Measurements from ENCODE around the gene FAM151A.

The FAM151A gene

GRCh38 chr1:54604051-54604450, 19.3 kb downstream of the FAM151A start:
- no peak for DNase-seq (ENCODE audit: low read depth in 3 of 3)

GRCh38 chr1:54603241-54603640, 20.1 kb downstream of the FAM151A start:
- DNase-seq (ENCODE audit: low read depth in 3 of 3): no peak

DNA sequence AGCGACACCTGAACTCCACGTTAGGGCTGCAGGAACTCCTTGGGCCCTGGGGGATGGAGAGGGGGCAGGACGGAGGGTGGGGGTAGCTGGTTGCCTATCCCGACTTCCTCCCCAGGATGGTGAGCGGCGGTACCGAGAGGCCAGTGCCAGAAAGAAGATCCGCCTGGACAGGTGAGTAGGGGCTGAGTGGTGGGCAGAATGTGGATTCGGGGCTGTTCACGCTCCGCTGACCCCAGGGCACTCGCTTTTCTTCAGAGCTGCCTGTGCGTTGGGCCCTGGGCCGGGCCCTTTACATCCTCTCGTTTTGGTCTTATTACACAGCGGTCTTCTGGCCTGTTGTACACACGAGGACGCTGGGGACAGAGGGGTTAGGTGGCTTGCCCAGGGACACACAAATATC, 20.8 kb downstream of the FAM151A start:
- no peak for DNase-seq (ENCODE audit: low read depth in 3 of 3)

DNA sequence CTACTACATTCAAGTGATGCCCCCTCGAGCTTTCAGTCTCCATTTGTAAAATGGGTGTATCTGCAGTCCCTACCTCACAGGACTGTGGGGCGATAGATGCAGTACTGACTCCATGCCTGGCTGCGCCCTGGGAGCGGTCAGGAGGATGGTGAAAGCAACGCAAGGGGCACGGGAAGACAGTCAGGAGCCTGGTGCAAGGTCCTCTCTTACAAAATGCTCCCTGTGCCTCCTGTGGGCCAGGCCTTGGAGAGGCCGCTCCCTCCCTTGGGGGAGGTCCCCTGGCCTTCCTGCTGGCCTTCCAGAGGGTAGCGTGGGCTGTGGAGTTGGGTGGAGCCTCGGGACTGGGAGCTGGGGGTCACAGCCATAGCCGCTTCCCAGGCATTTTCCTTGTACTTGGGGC, 21.6 kb downstream of the FAM151A start:
- no peak for DNase-seq (ENCODE audit: low read depth in 3 of 3)

DNA sequence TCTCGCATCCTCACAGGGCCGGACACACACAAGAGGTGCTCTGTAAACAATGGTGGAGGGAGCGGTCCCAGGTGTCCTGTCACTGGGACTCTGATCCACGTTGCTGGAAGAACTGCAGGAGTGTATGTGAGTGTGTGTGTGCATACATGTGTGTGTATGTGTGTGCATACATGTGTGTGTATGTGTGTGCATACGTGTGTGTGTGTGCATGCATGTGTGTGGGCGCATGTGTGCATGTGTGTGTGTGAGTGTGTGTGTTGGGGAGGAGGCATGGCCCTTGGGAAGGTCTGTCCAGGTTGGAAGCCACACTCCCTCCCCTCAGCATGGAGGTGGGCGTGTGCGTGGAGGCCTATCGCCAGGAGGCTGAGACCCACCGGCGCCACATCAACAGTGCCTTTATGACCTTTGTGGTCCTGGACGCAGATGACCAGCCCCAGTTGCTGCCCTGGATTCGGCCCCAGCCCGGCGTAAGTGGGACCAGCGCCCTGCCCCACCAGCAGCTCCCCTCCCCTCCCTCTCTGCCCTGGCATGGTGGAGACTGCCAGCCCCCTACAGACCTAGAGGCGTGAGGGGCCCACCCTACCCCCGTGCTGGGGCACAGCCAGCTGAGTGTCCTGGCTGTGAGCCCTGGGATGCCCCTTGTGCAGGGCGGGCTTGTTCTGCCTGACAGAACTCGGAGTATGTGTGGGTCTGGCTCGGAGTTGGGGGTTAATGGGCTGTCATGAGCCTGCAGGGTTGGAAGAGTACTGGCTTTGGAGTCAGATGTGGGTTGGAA, 22.2 kb downstream of the FAM151A start:
- DNase-seq (ENCODE audit: low read depth in 3 of 3): no peak

- no peak for DNase-seq (ENCODE audit: low read depth in 3 of 3)
Observed at GRCh38 chr1:54599211-54599823, 24.0 kb downstream of the FAM151A start.

- DNase-seq (ENCODE audit: low read depth in 3 of 3): no peak
Observed at GRCh38 chr1:54597455-54598030, 25.8 kb downstream of the FAM151A start.

- no peak for DNase-seq (ENCODE audit: low read depth in 3 of 3)
Observed at GRCh38 chr1:54596756-54597155, 26.6 kb downstream of the FAM151A start.

- no peak for DNase-seq (ENCODE audit: low read depth in 3 of 3)
Observed at GRCh38 chr1:54595956-54596498, 27.3 kb downstream of the FAM151A start.

- DNase-seq (ENCODE audit: low read depth in 3 of 3): no peak
Observed at GRCh38 chr1:54594463-54594862, 28.9 kb downstream of the FAM151A start.

DNA sequence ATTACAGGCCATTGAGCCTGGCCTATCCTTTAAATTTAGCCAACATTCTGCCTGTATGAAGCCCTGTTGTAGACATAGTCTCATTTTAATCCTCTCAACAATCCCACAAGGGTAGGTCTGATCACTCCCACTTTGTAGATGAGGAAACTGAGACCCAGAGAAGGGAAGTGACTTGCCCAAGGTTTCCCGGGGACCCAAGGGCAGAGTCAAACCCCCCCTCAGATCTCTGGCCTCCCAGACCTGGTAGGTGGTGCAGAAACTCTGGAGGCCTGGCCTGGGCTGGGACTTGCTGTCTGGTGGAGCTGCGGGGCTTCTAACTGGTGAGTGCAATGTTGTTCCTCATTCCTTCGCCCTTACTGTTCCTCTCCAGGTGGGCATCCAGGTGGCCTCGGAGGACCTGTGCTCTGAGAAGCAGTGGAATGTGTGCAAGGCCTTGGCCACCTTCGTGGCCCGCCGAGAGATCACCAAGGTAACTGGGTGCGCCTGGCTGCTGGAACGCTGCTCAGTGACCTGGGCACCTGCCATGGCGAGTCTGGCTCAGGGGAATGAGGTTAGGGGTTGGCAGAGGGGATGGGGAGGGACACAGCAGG, 29.7 kb downstream of the FAM151A start:
- DNase-seq (ENCODE audit: low read depth in 3 of 3): no peak

- no peak for DNase-seq (ENCODE audit: low read depth in 3 of 3)
Observed at GRCh38 chr1:54591127-54591756, 32.1 kb downstream of the FAM151A start.

DNA sequence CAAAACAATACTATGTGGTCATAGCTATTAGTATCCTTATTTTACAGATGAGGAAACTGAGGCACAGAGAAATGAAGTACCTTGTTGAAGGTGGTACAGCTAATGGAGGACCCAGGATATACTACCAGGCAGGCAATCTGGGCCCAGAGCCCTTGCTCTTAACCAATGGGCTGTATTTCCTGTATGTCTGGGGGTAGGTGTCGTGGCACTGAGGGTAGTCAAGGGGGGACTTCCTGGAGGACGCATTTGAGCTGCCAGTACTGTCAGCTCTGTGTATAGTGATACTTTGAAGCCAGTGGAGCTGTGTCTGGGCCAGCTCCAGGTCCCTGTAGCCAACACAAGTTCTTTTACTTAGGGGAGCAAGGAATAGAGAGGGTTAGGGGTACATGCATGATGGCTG, 34.9 kb downstream of the FAM151A start:
- DNase-seq (ENCODE audit: low read depth in 3 of 3): no peak

DNA sequence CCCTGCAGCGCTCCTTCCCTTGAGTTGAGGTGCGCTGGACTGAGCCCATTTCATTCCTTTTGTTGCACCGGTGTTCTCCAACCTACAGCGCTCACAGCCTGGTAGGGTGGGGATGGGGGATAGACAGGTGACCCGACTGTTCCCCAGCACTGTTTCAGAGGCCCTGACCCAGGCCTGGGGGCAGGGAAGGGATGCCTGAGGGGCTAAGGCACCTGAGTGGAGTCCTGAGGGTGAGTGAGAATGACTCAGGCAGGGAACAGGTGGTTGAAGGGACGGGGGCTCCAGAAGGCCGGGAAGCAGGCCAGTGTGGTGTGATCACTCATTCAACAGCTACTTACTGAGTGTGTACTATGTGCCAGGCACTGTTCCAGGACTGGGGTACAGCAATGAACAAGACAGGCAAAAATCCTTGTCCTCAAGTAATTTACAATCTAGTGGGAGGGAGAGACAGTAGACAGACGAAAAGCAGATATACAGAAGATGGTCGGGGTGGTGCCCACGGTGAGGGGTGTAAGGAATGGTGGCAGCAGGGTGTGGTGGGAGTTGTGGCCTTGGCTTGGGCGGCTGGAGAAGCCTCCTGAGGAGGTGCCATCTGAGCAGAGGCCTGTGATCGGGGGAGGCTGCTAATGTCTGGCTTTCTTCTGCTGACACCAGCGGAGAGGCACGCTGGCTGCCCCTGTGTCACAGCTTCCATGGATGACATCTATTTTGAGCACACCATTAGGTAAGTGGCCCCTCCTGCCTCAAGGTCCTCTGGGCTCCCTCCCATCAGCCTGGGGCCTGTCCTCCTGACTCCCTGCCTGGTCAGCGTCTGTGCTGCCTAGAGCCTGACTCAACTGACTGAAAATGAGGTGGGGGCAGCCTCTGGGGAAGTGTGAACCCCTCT, 37.9 kb downstream of the FAM151A start:
- no peak for DNase-seq (ENCODE audit: low read depth in 3 of 3)

- no peak for DNase-seq (ENCODE audit: low read depth in 3 of 3)
Observed at GRCh38 chr1:54584575-54584974, 38.8 kb downstream of the FAM151A start.

- DNase-seq (ENCODE audit: low read depth in 3 of 3): no peak
Observed at GRCh38 chr1:54583871-54584270, 39.5 kb downstream of the FAM151A start.

DNA sequence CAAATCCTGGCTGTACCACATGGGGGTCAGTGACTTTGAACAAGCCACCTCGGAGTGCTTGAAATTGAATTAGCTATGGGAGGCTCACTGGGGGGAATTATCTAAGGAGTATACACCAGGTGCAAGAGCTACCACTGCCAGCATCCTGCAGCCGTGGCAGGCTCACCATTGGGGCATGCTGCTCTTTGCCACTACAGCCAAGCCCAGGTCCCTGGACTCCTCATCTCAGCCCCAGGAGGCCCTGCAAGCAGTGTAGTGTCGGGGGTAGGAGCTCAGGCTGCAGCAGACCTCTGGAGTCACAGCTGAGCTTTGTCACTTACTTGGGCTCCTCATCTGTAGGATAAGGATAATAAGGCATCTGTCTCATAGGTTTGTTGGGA, 40.0 kb downstream of the FAM151A start:
- DNase-seq (ENCODE audit: low read depth in 3 of 3): no peak

- DNase-seq (ENCODE audit: low read depth in 3 of 3): no peak
Observed at GRCh38 chr1:54582566-54583306, 40.6 kb downstream of the FAM151A start.

DNA sequence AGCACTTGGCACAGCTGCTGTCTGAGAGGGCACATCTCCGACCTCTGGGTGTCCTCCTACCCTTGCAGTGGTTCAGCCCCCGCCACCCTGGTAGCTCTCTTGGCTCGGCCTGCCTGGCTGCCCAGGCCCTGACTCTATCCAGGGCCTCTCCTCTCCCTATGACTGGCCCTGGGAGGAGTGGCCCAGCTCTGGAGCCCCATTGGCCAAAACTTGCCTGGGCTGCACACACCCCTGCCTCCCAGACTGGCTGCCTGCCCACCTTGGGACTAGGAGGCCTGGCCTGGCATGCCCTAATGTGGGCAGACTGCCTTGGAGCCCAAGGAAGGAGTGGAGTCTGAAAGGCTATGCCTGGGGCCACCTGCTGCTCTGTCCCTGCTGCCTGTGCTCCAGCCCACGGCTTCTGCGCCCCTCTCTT, 41.7 kb downstream of the FAM151A start:
- DNase-seq (ENCODE audit: low read depth in 3 of 3): no peak

DNA sequence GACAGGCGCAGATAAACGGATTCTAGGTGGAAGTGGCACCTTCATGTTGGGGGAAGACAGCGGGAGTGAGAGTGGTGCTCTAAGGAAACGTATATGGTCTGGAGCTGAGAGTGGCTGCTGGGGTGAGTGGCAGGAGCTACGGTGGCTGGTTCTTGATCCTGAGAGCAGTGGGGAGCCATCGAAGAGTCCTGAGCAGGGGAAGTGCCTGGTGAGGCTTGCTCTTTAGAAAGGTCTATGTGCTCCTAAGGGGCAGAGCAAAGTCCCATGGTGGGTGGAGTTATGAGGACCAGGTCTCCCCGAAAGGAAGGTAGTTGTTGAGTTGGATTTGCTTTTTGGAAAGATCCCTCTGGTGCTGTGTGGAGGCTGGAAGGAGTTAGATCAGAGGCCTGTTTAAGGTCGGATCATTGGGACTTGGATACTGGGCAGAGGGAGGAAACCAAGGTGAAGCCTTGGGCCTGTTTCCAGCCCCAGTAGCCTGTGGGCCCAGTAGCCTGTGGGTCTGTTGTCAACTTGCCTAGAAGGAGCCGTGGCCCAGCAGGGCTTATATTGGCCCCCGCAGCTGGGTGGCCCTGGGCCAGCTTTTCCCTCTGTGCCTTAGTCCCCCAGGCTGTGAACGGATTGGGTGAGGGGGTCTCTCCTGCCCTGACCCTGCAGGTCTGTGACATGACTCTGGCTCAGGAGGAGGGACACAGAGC, 42.3 kb downstream of the FAM151A start:
- DNase-seq (ENCODE audit: low read depth in 3 of 3): no peak

All from stimulated activated CD4-positive, alpha-beta T cell treated with anti-CD3 and anti-CD28 coated beads, TNF-alpha, amount 100 ng/mL, for 4 hours (primary cell).